ENCODE data around the gene MRAS.

- TF ChIP-seq POLR2A (IDR thresholded peaks at IDR 0.05; ENCODE audit: low read length) (no peak), GATA1 (IDR thresholded peaks at IDR 0.05; ENCODE audit: low read depth, low read length) (no peak)
These were observed 15.8 kb upstream of the MRAS start for GRCh38 chr3:138332472-138333073.

All from erythroblast (primary cell).